K562 (cell line): ENCODE data around the gene NTRK2. TPM values are rescaled to one million over a fixed set of nuclear protein-coding genes. Genes with fewer than 3 reads are reported as not detected.

Experiments used
- ATAC-seq: fragments of 200-7000 bp; cut with Tn5 transposase; 3 replicates; pipeline ENCODE4 v1.9.1; 2020; ENCODE audit warnings: moderate library complexity
- BruUV-seq: library from RNA; stranded (reverse); fragments of 400-500 nt; replicated peaks from 2 replicates; lab custom pipeline; 2021; lab: Mats Ljungman, UMichigan
- CTCF ChIA-PET: fragments of 300-600 bp; formaldehyde crosslinking; extraction: SDS; loops from one replicate; lab custom pipeline; 2021; ENCODE audit warnings: low intra/inter-chr PET ratio; lab: Yijun Ruan, JAX
- POLR2A ChIA-PET: fragments of 300-600, 350-650 bp; sonication (Branson Sonifier 250); formaldehyde crosslinking; extraction: SDS; loops from one replicate; lab custom pipeline; 2021; ENCODE audit warnings: antibody characterized with exemption, inconsistent platforms; lab: Yijun Ruan, JAX
- DNase-seq, 4 experiments: peaks; one replicate each; pipeline versions ENCODE4 v3.0.0 to v3.0.0-alpha.2; 2011 to 2018; ENCODE audit warnings: low spot score in 3 of 4, mixed read lengths in 3 of 4; ENCODE audit errors: extremely low read depth in 1 of 4
- FAIRE-seq: peaks from 2 replicates; lab custom pipeline; 2011; peaks lifted over from hg19 to GRCh38; lab: Jason Lieb, UNC
- H2AFZ ChIP-seq: 2 replicates; pipeline ENCODE4 v1.6.0; 2011; ENCODE audit warnings: low read depth, low read length, control low read depth, inconsistent platforms
- H3K27ac ChIP-seq: fragments of 200-600 bp; 3 replicates; pipeline ENCODE4 v1.8.0; 2011; ENCODE audit warnings: low read depth, mild to moderate bottlenecking, control low read depth, inconsistent platforms, low read length, moderate library complexity, mixed read lengths; ENCODE audit errors: extremely low read depth
- H3K27me3 ChIP-seq, 2 experiments: fragments of 300-600 bp in 1 of 2; 2 replicates in 1 of 2; 3 replicates in 1 of 2; pipeline versions ENCODE4 v1.6.0 to v1.8.0; 2011; ENCODE audit warnings: inconsistent platforms in 2 of 2, low read length in 2 of 2, mild to moderate bottlenecking in 1 of 2, mixed read lengths in 1 of 2, moderate library complexity in 1 of 2; ENCODE audit not compliant: control insufficient read depth in 2 of 2, insufficient read depth in 2 of 2
- H3K36me3 ChIP-seq: fragments of 300-600 bp; 3 replicates; pipeline ENCODE4 v1.8.0; 2011; ENCODE audit warnings: mild to moderate bottlenecking, low read length, inconsistent platforms; ENCODE audit not compliant: control insufficient read depth, insufficient read depth
- H3K4me1 ChIP-seq, 2 experiments: fragments of 200-600 bp in 1 of 2; replicated peaks in 1 of 2; 2 replicates in 1 of 2; 3 replicates in 1 of 2; pipeline versions ENCODE4 v1.5.1 to v1.8.0; 2011; ENCODE audit warnings: inconsistent platforms in 2 of 2, low read length in 2 of 2, mild to moderate bottlenecking in 1 of 2, mixed read lengths in 1 of 2, moderate library complexity in 1 of 2; ENCODE audit not compliant: control insufficient read depth in 2 of 2, insufficient read depth in 2 of 2
- H3K4me2 ChIP-seq: 2 replicates; pipeline ENCODE4 v1.6.1; 2011; ENCODE audit warnings: low read length, control low read depth, inconsistent platforms, mixed read lengths; ENCODE audit not compliant: insufficient read depth
- H3K4me3 ChIP-seq: fragments of 200-600 bp; sonication (generic), shearing (Covaris generic); 2 replicates; pipeline ENCODE4 v1.5.1; 2016; ENCODE audit warnings: control low read depth, inconsistent platforms
- H3K79me2 ChIP-seq: fragments of 200-600 bp; 3 replicates; pipeline ENCODE4 v1.8.0; 2011; ENCODE audit warnings: low read length, inconsistent platforms; ENCODE audit not compliant: control insufficient read depth, insufficient read depth
- H3K9ac ChIP-seq, 2 experiments: 2 replicates each; pipeline versions ENCODE4 v1.6.0 to v1.6.1; 2011; ENCODE audit warnings: low read depth in 2 of 2, low read length in 2 of 2, control low read depth in 1 of 2, inconsistent platforms in 1 of 2, mild to moderate bottlenecking in 1 of 2, mixed read lengths in 1 of 2; ENCODE audit not compliant: insufficient read depth in 1 of 2
- H3K9me1 ChIP-seq: one replicate; pipeline ENCODE4 v1.6.0; 2011; ENCODE audit warnings: inconsistent platforms, mild to moderate bottlenecking, low read length, moderate library complexity; ENCODE audit not compliant: control insufficient read depth, insufficient read depth
- H3K9me3 ChIP-seq: replicated peaks from 2 replicates; pipeline ENCODE4 v1.5.1; 2011; ENCODE audit warnings: low read depth, low read length, inconsistent platforms; ENCODE audit not compliant: control insufficient read depth, insufficient read depth
- H4K20me1 ChIP-seq: replicated peaks from 2 replicates; pipeline ENCODE4 v1.6.1; 2011; ENCODE audit warnings: low read length, inconsistent platforms, mixed read lengths; ENCODE audit not compliant: control insufficient read depth, insufficient read depth
- COPS2 ChIP-seq: fragments of 450-650 bp; conservative IDR thresholded peaks from 2 replicates; pipeline ENCODE4 v1.6.1; 2016; ENCODE audit warnings: mild to moderate bottlenecking, moderate library complexity
- GABPA ChIP-seq: fragments of 200-800 bp; sonication (Bioruptor generic); conservative IDR thresholded peaks from 2 replicates; pipeline ENCODE4 v1.6.1; 2016; ENCODE audit warnings: low read depth, missing genetic modification characterization, missing compliant biosample characterization
- MCM7 ChIP-seq, 2 experiments: fragments of 450-650 bp; IDR thresholded peaks; 2 replicates each; pipeline ENCODE4 v1.6.1; 2016 to 2018
- VEZF1 ChIP-seq: fragments of 200-800 bp; sonication (Bioruptor generic); IDR thresholded peaks from 2 replicates; pipeline ENCODE4 v1.6.1; 2017; ENCODE audit warnings: missing genetic modification characterization, missing compliant biosample characterization
- ZKSCAN3 ChIP-seq: fragments of 250-450 bp; sonication (Bioruptor Pico); IDR thresholded peaks from 2 replicates; pipeline ENCODE4 v1.4.0; 2020
- ZNF165 ChIP-seq: fragments of 250-450 bp; sonication (Bioruptor Pico); IDR thresholded peaks from 2 replicates; pipeline ENCODE4 v1.4.0; 2020; ENCODE audit warnings: borderline replicate concordance
- ZNF239 ChIP-seq: fragments of 250-450 bp; sonication (Bioruptor Pico); IDR thresholded peaks from 2 replicates; pipeline ENCODE4 v1.4.0; 2020; ENCODE audit warnings: mild to moderate bottlenecking
- ZNF740 ChIP-seq, 3 experiments: fragments of 200-800 bp in 1 of 3; sonication (Bioruptor generic) in 1 of 3; sonication (generic) in 1 of 3; formaldehyde crosslinking in 1 of 3; IDR thresholded peaks; 2 replicates each; pipeline versions ENCODE4 v1.6.1 to v1.8.0; 2016 to 2022; ENCODE audit warnings: mild to moderate bottlenecking in 2 of 3, missing compliant biosample characterization in 2 of 3, missing genetic modification characterization in 2 of 3, missing genetic modification reagents in 1 of 3
- ZNF75A ChIP-seq: fragments of 450-650 bp; formaldehyde crosslinking; IDR thresholded peaks from 2 replicates; pipeline ENCODE4 v1.4.0; 2020; ENCODE audit warnings: mild to moderate bottlenecking
- WGBS: fragments of 100-300 bp; shearing (Covaris generic); methylation state at CpG from one replicate; pipeline ENCODE4 v1.1.6; 2016; ENCODE audit warnings: low coverage, mixed read lengths; ENCODE audit not compliant: insufficient coverage; ENCODE audit errors: missing lambda C conversion rate; 5-methylcytosine and 5-hydroxymethylcytosine counted together
- in situ Hi-C: fragments of 300-500 bp; cut with MboI; formaldehyde crosslinking; loops from 4 replicates; pipeline ENCODE4 v1.15.0; 2018; ENCODE audit warnings: inconsistent platforms, mixed read lengths
- intact Hi-C: fragments of 100-400 bp; cut with micrococcal nuclease; formaldehyde crosslinking; loops from 2 replicates; pipeline ENCODE4 v1.14.2; 2022
- polyA plus RNA-seq, 8 experiments: library from polyadenylated mRNA; depleted of rRNA in 4 of 8; stranded (reverse) in 5 of 8; unstranded in 3 of 8; fragments of >200 nt; fragmentation: Nextera tagmentation in 2 of 8; fragmentation: Illumina TruSeq in 1 of 8; extraction: Ambion mirVana in 2 of 8; extraction: Trizol in 1 of 8; gene quantifications; 2 replicates each; pipeline versions ENCODE4 v1.2.1 to v1.2.3, GENCODE V29; 2011 to 2014; ENCODE audit warnings: inconsistent platforms in 1 of 8, missing spikeins in 1 of 8
- total RNA-seq, 7 experiments: library from RNA; depleted of rRNA in 6 of 7; stranded (reverse); fragments of >200 nt in 6 of 7; fragmentation: Illumina TruSeq in 2 of 7; extraction: Trizol in 2 of 7; gene quantifications; 2 replicates each; pipeline versions ENCODE4 v1.2.1 to v1.2.3, GENCODE V29; 2011 to 2021; ENCODE audit warnings: low replicate concordance in 1 of 7
- TF ChIP-seq, protein P1 (sequence below), 2 experiments: fragments of 450-650 bp in 1 of 2; sonication (generic) in 1 of 2; formaldehyde crosslinking in 1 of 2; IDR thresholded peaks; 2 replicates each; pipeline versions ENCODE4 v1.7.1 to v1.9.0; 2016 to 2022; ENCODE audit warnings: inconsistent platforms in 1 of 2, mild to moderate bottlenecking in 1 of 2, missing genetic modification reagents in 1 of 2

NTRK2 gene
- total and polyA plus RNA-seq, 9 of the 15 experiments (the other 6 are each of a cell fraction or from before 2014, with no cell fraction given): not detected

GRCh38 chr9:84647699-84648098 is 21.8 kb upstream of the NTRK2 start:
- Histone ChIP-seq H3K79me2 (no peaks in the 10 kb centered on the region), H3K4me2 (no peak overlapping the region), H3K27me3 (no peaks in the 10 kb centered on the region), H2AFZ (no peak overlapping the region), H4K20me1 (no peaks in the 10 kb centered on the region), H3K4me1 (no peaks in the 10 kb centered on the region), H3K9me1 (no peaks in the 10 kb centered on the region), H3K4me3 (no peak overlapping the region), H3K36me3 (no peaks in the 10 kb centered on the region), H3K27ac (no peak overlapping the region), H3K9ac (no peak overlapping the region), H3K9me3 (no peaks in the 10 kb centered on the region)
- WGBS: 0% methylated on average over 3 of the region's 3 CpGs
- ATAC-seq (no peak), DNase-seq (no peak), FAIRE-seq (no peak)
- ChIA-PET POLR2A (no interaction called here), CTCF (no interaction called here)
- no TSS peak for BruUV-seq
- in situ Hi-C loops (no loop called here), intact Hi-C loops (no loop called here)
- TF ChIP-seq ZKSCAN3 (CRISPR knock-in tag) (no peak), VEZF1 (CRISPR knock-in tag) (no peak), ZNF740 (CRISPR knock-in tag; IDR thresholded peaks at IDR 0.05) (no peak), ZNF740 (tag; IDR thresholded peaks at IDR 0.05) (no peak), ZNF165 (CRISPR knock-in tag) (no peak), COPS2 (no peak), GABPA (tag) (no peak), ZNF239 (CRISPR knock-in tag) (no peak), MCM7 (IDR thresholded peaks at IDR 0.05) (no peak), ZNF75A (CRISPR knock-in tag) (no peak)
- TF ChIP-seq, protein P1, sequence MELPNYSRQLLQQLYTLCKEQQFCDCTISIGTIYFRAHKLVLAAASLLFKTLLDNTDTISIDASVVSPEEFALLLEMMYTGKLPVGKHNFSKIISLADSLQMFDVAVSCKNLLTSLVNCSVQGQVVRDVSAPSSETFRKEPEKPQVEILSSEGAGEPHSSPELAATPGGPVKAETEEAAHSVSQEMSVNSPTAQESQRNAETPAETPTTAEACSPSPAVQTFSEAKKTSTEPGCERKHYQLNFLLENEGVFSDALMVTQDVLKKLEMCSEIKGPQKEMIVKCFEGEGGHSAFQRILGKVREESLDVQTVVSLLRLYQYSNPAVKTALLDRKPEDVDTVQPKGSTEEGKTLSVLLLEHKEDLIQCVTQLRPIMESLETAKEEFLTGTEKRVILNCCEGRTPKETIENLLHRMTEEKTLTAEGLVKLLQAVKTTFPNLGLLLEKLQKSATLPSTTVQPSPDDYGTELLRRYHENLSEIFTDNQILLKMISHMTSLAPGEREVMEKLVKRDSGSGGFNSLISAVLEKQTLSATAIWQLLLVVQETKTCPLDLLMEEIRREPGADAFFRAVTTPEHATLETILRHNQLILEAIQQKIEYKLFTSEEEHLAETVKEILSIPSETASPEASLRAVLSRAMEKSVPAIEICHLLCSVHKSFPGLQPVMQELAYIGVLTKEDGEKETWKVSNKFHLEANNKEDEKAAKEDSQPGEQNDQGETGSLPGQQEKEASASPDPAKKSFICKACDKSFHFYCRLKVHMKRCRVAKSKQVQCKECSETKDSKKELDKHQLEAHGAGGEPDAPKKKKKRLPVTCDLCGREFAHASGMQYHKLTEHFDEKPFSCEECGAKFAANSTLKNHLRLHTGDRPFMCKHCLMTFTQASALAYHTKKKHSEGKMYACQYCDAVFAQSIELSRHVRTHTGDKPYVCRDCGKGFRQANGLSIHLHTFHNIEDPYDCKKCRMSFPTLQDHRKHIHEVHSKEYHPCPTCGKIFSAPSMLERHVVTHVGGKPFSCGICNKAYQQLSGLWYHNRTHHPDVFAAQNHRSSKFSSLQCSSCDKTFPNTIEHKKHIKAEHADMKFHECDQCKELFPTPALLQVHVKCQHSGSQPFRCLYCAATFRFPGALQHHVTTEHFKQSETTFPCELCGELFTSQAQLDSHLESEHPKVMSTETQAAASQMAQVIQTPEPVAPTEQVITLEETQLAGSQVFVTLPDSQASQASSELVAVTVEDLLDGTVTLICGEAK (IDR thresholded peaks at IDR 0.05): no peak
- TF ChIP-seq, protein P1 (CRISPR knock-in tag; IDR thresholded peaks at IDR 0.05): no peak
